8988T (cell line): ENCODE data around the gene PPM1J.

Experiments
- DNase-seq: peaks from one replicate; pipeline ENCODE4 v3.0.0; 2011

Gene PPM1J

GRCh38 chr1:112703706-112704105, 11.4 kb downstream of the PPM1J start:
- DNase-seq = no peak

- no peak for DNase-seq
Measured at GRCh38 chr1:112702420-112703261, 12.5 kb downstream of the PPM1J start.

GRCh38 chr1:112702067-112702395, 13.1 kb downstream of the PPM1J start:
- no peak for DNase-seq

GRCh38 chr1:112701227-112702066, 13.7 kb downstream of the PPM1J start:
- DNase-seq = no peak

DNA sequence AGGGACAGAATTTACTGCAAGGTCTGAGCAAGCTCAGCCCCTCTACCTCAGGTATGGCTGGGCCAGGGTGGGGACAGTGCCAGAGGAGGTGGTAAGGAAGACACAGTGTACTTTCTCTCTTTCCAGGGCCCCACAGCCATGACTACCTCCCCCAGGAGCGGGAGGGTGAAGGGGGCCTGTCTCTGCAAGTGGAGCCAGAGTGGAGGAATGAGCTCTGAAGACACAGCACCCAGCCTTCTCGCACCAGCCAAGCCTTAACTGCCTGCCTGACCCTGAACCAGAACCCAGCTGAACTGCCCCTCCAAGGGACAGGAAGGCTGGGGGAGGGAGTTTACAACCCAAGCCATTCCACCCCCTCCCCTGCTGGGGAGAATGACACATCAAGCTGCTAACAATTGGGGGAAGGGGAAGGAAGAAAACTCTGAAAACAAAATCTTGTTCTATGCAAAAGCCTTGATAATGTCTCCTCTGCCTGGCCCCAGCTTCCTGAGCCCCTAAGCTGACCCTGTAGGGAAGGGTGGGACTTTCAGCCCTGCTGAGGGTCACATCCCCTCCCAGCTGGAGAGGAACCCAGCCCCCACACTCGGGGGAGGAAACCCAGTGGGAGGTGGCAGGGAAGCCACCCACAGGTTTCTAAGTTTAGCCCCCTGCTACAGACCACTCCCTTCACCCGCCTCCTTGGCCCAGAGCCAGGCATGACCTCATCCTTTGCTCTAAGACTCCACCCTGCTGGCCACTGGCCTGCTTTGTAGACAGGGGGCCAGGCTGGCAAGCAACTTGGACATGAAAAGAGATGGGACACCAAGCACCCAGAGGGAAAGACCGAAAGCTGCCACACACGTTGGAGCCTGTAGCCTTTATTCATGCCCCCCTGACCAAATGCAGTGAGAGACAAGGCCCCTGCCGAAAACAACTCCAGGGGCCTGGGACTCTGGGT, 14.6 kb downstream of the PPM1J start:
- peak; percentile 63 for DNase-seq

DNA sequence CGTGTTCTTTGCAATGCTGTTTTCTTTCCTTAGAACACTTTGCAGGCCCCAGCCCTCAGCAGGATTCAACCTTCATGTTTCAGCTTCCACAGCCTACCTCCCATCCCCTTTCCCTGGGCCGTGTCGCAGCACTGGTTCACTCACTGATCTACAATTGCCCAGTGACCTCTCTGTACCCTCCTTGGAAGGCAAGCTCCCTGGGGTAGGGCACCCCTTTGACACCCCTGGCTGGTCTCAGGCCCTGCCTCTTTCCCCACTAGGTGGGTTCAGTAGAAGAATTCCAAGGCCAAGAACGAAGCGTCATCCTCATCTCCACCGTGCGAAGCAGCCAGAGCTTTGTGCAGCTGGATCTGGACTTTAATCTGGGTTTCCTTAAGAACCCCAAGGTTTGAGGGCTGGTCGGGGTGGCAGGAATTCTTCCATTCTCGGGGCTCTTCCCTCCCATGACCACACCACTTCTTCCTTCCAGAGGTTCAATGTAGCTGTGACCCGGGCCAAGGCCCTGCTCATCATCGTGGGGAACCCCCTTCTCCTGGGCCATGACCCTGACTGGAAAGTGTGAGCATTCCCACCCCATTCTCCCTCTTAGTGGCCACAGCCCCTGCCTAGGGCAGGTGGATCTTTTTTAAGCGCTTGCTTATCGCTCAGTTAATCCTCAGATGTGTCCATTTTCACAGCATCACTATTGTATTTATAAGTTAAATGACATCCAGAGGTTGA, 15.5 kb downstream of the PPM1J start:
- DNase-seq = no peak

- DNase-seq = no peak
Measured at GRCh38 chr1:112698366-112699310, 16.5 kb downstream of the PPM1J start.

- DNase-seq = no peak
Measured at GRCh38 chr1:112697781-112698201, 17.3 kb downstream of the PPM1J start.

DNA sequence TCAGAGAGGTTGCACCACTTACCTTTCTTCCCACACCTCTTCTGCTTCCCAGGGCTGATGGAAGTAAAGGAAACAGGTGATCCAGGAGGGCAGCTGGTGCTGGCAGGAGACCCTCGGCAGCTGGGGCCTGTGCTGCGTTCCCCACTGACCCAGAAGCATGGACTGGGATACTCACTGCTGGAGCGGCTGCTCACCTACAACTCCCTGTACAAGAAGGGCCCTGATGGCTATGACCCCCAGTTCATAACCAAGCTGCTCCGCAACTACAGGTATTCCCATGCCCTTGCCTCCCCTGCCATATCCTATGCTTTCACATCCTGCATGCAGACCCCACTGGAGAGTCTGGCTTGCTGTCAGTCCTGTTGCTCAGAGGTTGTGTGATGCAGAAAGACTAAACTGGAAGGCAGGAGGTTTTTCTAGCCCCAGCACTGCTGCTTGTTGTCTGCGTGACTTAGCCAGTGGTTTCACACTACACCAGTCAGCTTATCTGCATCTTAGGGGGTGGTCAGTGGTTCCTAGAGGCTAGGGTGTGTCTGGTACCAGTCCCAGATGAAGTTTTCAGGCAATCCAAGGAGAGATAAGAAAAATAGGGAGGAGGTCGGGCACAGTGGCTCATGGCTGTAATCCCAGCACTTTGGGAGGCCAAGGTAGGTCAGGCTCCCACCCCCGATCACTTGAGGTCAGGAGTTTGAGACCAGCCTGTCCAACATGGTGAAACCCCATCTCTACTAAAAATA, 18.4 kb downstream of the PPM1J start:
- DNase-seq = no peak

DNA sequence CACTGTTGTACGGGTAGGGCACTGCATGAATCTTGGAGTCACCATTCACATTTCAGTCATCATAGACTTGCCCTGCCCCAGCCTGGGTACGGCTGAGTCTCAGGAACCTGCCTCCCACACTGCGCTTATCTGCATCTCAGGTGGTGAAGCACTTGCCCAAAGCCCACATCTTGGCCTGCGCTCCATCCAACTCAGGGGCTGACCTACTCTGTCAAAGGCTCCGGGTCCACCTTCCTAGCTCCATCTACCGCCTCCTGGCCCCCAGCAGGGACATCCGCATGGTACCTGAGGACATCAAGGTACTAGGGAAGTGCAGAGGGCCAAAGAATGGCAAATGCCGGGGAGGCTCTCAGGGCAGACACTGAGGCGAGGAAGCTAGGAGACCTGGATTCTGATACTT, 19.9 kb downstream of the PPM1J start:
- DNase-seq = no peak

- DNase-seq = no peak
Measured at GRCh38 chr1:112694363-112694929, 20.7 kb downstream of the PPM1J start.

DNA sequence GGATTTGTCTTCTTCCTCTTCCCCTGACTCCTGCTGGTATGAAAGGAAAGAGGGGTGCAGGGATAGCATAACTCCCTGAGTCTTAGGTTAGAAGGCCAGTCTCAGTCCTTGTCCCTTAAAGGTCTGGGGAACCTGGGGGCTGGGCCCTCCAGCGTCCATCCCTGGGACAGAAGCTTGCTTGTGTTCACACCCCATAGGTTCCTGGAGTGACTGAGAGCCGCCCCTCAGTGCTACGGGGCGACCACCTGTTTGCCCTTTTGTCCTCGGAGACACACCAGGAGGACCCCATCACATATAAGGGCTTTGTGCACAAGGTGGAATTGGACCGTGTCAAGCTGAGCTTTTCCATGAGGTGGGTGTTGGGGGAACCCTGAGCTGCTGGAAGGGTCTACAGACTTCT, 21.3 kb downstream of the PPM1J start:
- DNase-seq = no peak

GRCh38 chr1:112692681-112693080, 22.5 kb downstream of the PPM1J start:
- DNase-seq = no peak

DNA sequence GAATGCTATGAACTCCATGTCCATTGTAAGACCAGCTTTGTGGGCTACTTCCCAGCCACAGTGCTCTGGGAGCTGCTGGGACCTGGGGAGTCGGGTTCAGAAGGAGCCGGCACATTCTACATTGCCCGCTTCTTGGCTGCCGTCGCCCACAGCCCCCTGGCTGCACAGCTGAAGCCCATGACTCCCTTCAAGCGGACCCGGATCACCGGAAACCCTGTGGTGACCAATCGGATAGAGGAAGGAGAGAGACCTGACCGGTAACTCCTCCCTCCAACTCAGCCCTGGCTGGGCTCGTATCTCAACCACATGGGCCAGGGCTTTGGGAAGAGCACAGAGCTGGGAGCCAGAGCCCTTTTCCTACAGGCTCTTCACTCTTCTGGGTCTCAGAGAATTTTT, 25.3 kb downstream of the PPM1J start:
- no peak for DNase-seq

DNA sequence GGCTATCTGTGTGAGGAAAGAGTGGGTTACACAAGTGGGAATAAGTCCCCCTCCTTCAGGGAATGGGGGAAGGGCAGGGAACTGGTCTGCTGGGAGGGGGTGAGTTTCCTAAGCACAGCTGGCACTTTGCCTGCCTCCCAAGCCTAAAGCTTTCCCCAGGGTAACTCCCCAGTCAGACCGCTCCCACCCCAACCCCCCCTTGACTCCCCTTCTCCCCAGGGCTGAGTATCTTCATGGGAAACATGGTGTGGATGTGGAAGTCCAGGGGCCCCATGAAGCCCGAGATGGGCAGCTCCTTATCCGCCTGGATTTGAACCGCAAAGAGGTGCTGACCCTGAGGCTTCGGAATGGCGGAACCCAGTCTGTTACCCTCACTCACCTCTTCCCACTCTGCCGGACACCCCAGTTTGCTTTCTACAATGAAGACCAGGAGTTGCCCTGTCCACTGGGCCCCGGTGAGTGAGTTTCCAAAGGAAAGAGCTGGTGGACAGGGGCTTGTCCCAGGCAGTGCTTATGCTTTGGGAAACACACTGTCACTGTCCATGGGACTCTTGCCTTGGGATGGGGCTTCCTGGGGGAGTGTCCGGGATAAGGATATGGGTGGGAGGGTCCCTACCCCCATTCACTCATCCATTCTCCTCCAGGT, 25.8 kb downstream of the PPM1J start:
- DNase-seq = no peak

GRCh38 chr1:112688781-112689193, 26.3 kb downstream of the PPM1J start:
- no peak for DNase-seq

GRCh38 chr1:112687785-112688496, 27.2 kb downstream of the PPM1J start:
- DNase-seq = no peak

GRCh38 chr1:112687361-112687760, 27.8 kb downstream of the PPM1J start:
- no peak for DNase-seq

DNA sequence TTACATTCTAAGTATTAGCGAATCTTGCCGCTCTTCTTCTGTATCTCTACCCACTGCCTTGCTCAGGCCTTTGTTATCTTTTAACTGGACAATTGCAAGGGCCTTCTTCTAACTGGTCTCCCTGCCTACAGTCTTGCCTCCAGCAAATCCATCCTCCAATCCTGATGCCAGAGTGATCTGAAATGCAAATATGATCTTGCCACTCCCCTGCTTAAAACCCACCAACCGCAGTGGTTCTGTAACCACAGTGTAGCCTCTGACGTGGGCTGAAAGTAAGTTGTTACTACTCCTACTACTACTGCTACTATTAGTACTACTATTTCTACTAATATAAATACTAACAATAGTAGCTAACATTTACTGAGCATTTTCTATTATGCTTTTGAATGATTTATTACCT, 28.3 kb downstream of the PPM1J start:
- DNase-seq = no peak
